ENCODE measurements around the gene USP25. TPM values are rescaled to one million over a fixed set of nuclear protein-coding genes. Genes with fewer than 3 reads are reported as not detected.

Gene USP25
- total RNA-seq, 1 experiment from 2014 or later, result 42.0 TPM

GRCh38 chr21:15713412-15713811, 16.4 kb upstream of the USP25 start (continued):
- TF ChIP-seq, protein P1, sequence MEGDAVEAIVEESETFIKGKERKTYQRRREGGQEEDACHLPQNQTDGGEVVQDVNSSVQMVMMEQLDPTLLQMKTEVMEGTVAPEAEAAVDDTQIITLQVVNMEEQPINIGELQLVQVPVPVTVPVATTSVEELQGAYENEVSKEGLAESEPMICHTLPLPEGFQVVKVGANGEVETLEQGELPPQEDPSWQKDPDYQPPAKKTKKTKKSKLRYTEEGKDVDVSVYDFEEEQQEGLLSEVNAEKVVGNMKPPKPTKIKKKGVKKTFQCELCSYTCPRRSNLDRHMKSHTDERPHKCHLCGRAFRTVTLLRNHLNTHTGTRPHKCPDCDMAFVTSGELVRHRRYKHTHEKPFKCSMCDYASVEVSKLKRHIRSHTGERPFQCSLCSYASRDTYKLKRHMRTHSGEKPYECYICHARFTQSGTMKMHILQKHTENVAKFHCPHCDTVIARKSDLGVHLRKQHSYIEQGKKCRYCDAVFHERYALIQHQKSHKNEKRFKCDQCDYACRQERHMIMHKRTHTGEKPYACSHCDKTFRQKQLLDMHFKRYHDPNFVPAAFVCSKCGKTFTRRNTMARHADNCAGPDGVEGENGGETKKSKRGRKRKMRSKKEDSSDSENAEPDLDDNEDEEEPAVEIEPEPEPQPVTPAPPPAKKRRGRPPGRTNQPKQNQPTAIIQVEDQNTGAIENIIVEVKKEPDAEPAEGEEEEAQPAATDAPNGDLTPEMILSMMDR (IDR thresholded peaks at IDR 0.05), result no peak
- TF ChIP-seq MAX (CRISPR knock-in tag; IDR thresholded peaks at IDR 0.05) (no peak), ESRRA (CRISPR knock-in tag; IDR thresholded peaks at IDR 0.05; ENCODE audit: borderline replicate concordance) (no peak), FOXJ3 (CRISPR knock-in tag; IDR thresholded peaks at IDR 0.05; ENCODE audit: borderline replicate concordance) (no peak), USF1 (CRISPR knock-in tag; IDR thresholded peaks at IDR 0.05) (no peak), GRHL2 (CRISPR knock-in tag; IDR thresholded peaks at IDR 0.05; ENCODE audit: insufficient replicate concordance, severe bottlenecking) (no peak), HMGXB4 (CRISPR knock-in tag; IDR thresholded peaks at IDR 0.05) (no peak), ETV6 (CRISPR knock-in tag; IDR thresholded peaks at IDR 0.05) (no peak)
- TF ChIP-seq, protein P2, sequence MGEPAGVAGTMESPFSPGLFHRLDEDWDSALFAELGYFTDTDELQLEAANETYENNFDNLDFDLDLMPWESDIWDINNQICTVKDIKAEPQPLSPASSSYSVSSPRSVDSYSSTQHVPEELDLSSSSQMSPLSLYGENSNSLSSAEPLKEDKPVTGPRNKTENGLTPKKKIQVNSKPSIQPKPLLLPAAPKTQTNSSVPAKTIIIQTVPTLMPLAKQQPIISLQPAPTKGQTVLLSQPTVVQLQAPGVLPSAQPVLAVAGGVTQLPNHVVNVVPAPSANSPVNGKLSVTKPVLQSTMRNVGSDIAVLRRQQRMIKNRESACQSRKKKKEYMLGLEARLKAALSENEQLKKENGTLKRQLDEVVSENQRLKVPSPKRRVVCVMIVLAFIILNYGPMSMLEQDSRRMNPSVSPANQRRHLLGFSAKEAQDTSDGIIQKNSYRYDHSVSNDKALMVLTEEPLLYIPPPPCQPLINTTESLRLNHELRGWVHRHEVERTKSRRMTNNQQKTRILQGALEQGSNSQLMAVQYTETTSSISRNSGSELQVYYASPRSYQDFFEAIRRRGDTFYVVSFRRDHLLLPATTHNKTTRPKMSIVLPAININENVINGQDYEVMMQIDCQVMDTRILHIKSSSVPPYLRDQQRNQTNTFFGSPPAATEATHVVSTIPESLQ (CRISPR knock-in tag; IDR thresholded peaks at IDR 0.05), result no peak

DNA sequence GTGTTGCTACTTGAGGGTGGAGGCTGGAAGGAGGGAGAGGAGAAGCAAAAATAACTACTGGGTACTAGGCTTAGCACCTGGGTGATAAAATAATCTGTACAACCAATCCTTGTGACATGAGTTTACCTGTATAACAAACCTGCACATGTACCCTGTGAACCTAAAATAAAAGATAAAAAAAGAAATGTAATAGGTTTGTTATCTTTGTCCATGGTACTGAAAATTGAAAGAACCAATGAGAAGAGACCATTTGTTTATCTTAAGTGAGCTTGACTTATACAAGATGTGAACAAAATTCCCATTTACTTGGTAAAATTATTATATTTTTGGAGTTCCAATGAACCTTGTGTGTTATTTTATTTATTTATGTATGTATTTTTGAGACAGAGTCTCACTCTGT, 11.1 kb upstream of the USP25 start:
- no peak for ATAC-seq
- no peak overlapping the region for H3K27ac Mint-ChIP-seq

More for the DNA sequence above, 11.1 kb upstream of the USP25 start:
- H3K36me3 Mint-ChIP-seq, result peaks cover 5% of the 10 kb centered on the region; the same call in 1 of the 2 replicates
- H3K9me3 Mint-ChIP-seq, result peaks cover 14% of the 10 kb centered on the region
- H3K4me3 Mint-ChIP-seq, result no peak overlapping the region
- ChIA-PET CTCF (no interaction called here), POLR2A (no interaction called here)
- DNase-seq (ENCODE audit: low spot score), result no peak
- no peaks in the 10 kb centered on the region for H3K27me3 Mint-ChIP-seq (ENCODE audit: low read depth)
- H3K4me1 Mint-ChIP-seq, result peaks cover 17% of the 10 kb centered on the region
- no peak for TF ChIP-seq NFYB (CRISPR knock-in tag; conservative IDR thresholded peaks at IDR 0.05; ENCODE audit: low read depth)
- no peak for TF ChIP-seq SOX15 (CRISPR knock-in tag; IDR thresholded peaks at IDR 0.05)
- no peak for TF ChIP-seq SMAD4 (CRISPR knock-in tag; IDR thresholded peaks at IDR 0.05)
- TF ChIP-seq ZNF219 (CRISPR knock-in tag; IDR thresholded peaks at IDR 0.05; ENCODE audit: borderline replicate concordance), result no peak
- TF ChIP-seq, protein P3, sequence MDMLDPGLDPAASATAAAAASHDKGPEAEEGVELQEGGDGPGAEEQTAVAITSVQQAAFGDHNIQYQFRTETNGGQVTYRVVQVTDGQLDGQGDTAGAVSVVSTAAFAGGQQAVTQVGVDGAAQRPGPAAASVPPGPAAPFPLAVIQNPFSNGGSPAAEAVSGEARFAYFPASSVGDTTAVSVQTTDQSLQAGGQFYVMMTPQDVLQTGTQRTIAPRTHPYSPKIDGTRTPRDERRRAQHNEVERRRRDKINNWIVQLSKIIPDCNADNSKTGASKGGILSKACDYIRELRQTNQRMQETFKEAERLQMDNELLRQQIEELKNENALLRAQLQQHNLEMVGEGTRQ (CRISPR knock-in tag; IDR thresholded peaks at IDR 0.05), result no peak
- TF ChIP-seq CBFB (CRISPR knock-in tag; IDR thresholded peaks at IDR 0.05; ENCODE audit: low read depth), result no peak
- no peak for TF ChIP-seq ZNF416 (CRISPR knock-in tag; IDR thresholded peaks at IDR 0.05)
- no peak for TF ChIP-seq CREB1 (CRISPR knock-in tag; IDR thresholded peaks at IDR 0.05)
- no peak for TF ChIP-seq ELF4 (CRISPR knock-in tag; IDR thresholded peaks at IDR 0.05; ENCODE audit: low read depth)
- no peak for TF ChIP-seq ZNF425 (CRISPR knock-in tag; conservative IDR thresholded peaks at IDR 0.05)
- TF ChIP-seq PRRX2 (CRISPR knock-in tag; IDR thresholded peaks at IDR 0.05), result no peak
- TF ChIP-seq ZNF317 (CRISPR knock-in tag; IDR thresholded peaks at IDR 0.05; ENCODE audit: borderline replicate concordance, low read depth), result no peak
- TF ChIP-seq TEAD4 (CRISPR knock-in tag; IDR thresholded peaks at IDR 0.05), result no peak
- no peak for TF ChIP-seq TCF7 (CRISPR knock-in tag; IDR thresholded peaks at IDR 0.05; ENCODE audit: low read depth)
- no peak for TF ChIP-seq NFATC4 (CRISPR knock-in tag; IDR thresholded peaks at IDR 0.05)
- TF ChIP-seq, protein P4, sequence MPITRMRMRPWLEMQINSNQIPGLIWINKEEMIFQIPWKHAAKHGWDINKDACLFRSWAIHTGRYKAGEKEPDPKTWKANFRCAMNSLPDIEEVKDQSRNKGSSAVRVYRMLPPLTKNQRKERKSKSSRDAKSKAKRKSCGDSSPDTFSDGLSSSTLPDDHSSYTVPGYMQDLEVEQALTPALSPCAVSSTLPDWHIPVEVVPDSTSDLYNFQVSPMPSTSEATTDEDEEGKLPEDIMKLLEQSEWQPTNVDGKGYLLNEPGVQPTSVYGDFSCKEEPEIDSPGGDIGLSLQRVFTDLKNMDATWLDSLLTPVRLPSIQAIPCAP (CRISPR knock-in tag; IDR thresholded peaks at IDR 0.05), result no peak
- TF ChIP-seq ZMAT4 (CRISPR knock-in tag; IDR thresholded peaks at IDR 0.05), result no peak
